Hepatic stellate cell (primary cell): ENCODE data around the gene SGTA.

Experiments
- DNase-seq: peaks from one replicate; pipeline ENCODE4 v3.0.0; 2011; ENCODE audit warnings: low spot score

The SGTA gene

GRCh38 chr19:2809387-2810140 is 26.5 kb upstream of the SGTA start:
- DNase-seq, result no peak

DNA sequence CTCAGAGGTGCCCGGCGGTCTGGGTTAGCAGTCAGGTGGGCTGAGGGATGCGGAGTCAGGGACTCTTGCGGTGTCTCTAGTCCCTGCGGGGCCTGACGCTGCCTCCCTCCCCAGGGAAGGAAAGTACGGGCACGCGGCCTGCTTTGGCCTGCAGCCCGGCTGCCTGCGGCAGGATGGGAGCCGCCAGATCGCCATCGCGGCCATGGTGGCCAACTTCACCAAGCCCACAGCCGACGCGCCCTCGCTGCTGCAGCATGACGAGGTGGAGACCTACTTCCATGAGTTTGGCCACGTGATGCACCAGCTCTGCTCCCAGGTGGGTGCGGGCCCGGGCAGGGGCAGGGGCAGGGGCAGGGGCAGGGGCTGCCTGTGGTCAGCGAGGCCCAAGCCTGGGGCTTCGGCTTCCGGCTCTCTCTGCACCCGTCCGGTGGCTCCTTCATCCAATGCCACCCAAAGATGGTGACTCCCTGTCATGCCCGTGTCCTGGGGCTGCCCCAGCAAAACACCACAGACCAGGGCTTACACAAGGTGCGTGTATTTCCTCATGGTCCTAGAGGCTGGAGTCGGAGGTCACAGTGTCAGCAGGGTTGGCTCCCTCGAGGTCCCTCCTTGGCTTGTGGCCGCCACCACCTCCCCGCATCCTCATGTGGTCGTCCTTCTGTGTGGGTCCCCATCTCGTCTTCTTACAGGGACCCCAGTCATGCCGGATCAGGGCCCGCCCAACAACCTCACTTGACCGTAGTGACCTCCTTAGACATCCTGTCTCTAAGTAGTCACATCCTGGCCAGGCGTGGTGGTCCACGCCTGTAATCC is 25.3 kb upstream of the SGTA start:
- DNase-seq, result no peak

- DNase-seq, result no peak
Observed at GRCh38 chr19:2807379-2808128, 24.5 kb upstream of the SGTA start.

DNA sequence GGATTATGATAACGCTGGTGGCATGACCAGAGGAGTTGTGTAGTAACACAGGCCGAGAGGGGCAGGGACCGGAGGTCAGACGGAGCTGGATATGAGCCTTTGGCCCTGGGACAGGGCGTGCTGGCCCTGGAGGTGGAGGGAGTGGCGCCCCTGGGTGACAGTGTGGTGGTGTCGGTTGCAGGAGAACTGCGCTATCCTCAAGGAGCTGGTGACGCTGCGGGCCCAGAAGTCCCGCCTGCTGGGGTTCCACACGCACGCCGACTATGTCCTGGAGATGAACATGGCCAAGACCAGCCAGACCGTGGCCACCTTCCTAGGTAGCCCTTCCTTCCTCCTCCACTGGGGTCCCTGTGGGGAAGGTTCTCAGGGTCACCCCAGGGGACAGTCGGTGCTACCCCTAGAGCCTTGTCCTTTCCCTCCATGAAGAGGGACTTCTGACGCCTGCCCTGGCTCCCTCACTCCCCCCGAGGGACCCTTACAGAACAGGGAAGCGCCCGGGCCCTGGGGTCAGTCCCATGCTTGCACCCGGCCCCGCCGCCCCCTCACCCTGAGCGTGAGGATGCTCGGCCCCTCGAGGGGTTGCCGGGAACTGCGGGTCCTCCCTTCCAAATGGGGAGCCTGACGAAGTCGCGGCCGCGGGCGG is 23.8 kb upstream of the SGTA start:
- DNase-seq, result no peak

- no peak for DNase-seq
Observed at GRCh38 chr19:2805991-2806649, 23.0 kb upstream of the SGTA start.

GRCh38 chr19:2805261-2805900 is 22.3 kb upstream of the SGTA start:
- DNase-seq, result no peak

DNA sequence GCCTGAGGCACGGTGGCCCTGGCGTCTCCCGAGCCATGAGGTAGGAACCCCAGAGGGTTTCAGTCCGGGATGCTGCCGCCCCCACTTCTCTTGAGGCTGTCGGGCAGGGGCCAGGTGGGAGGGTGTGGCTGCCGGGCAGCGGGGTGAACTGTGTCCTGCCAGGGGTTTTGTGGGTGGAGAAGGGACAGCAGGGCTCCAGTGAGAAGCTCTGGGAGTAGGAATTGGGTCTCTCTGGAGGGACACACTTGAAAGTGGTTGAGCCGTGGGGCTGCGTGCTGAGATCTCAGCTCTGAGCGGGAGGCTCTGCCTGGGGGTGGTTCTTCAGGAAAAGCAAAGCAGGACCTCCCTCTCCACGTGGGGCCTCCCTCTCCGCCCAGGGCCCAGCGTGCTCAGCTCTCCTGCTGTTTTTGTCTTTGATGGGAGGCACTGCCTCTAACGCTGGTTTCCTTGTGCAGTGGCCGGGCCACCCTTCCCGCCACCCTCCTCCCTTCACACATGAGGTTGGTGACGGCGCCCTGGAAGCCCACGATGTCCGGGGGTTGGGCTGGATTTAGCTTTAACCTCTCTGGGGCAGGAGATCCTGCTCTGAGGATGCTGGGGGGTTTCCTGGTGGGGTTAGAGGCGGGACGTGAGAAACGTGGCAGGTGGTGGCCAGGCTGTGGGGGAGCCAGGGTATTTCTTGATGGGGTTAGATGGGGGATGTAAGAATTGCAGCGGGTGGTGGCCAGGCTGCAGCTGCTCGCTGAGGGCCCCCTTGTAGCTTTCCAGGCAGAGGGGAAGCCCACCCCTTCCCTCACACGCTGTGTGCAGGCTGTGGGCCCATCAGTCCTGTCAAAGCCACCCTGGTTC is 21.3 kb upstream of the SGTA start:
- DNase-seq, result no peak

GRCh38 chr19:2803486-2804155 is 20.5 kb upstream of the SGTA start:
- DNase-seq, result no peak

- DNase-seq, result no peak
Observed at GRCh38 chr19:2802826-2803225, 19.8 kb upstream of the SGTA start.

DNA sequence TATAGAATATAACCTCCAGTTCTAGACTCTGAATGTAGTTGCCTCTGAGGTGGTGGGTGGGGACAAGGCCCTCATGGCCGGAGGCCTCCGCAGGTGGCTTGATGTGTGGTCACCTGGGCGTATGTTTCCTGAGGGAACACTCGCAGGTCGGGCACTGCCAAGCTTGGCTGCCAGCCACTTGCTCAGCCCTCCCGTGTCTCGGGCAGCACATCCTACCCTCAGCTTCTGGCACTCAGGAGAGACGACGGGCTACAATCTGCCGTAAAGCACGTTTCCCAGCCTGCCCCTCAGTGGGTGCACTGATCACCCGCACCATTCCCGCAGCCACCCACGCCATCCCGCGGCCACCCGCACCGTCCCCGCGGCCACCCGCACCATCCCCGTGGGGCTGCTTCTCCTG is 17.4 kb upstream of the SGTA start:
- DNase-seq, result no peak

GRCh38 chr19:2799273-2800020 is 16.4 kb upstream of the SGTA start:
- no peak for DNase-seq

GRCh38 chr19:2798733-2799132 is 15.7 kb upstream of the SGTA start:
- no peak for DNase-seq

DNA sequence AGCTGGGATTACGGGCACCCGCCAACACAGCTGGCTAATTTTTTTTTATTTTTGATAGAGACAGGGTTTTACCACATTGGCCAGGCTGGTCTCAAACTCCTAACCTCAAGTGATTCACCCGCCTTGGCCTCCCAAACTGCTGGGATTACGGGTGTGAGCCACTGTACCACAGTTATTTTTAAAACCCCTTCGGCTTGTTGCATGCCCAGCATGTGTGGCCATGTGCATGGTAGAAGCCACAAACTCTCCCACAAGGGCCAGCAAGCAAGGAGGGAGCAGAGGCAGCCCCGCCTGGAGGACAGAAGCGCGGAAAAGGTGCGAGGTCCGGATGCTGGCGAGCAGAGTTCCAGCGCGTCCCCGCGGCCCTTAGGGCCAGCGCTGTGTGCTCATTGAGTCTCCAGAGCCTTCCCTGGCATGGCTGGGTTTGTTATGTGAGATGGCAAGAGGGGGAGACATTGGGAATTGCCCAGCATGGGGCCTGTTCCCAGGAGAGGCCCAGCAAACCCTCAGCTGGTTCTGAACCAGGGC is 15.1 kb upstream of the SGTA start:
- no peak for DNase-seq

- DNase-seq, result no peak
Observed at GRCh38 chr19:2797280-2797679, 14.2 kb upstream of the SGTA start.

DNA sequence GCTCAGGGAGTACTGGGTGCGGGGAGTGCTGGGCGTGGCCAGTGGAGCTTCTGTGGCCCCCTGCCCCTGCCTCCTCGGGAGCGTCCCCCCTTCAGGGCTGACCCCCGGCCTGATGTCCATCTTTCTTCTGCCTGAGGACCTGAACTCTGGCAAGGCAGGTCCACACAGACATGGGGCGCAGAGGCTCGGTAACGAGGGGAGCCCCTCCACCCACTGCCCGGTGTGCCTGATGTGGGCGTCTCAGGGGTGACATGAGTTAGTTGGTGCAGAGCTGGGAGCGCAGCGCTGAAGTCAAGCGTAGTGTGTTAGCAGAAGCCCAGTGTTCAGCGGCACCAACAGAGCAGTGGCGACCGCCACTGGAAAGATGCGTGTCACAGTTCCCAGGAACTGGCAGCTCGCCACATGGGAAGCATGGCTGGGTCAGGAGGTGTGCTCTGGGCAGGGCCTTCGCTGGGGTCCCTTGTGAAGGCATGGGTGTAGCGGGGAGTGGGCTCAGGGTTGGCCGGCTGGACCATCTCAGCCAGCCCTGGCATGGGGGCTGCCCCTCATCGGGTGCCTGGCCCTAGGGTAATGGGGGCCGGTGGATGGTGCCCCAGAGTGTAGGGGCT is 13.7 kb upstream of the SGTA start:
- DNase-seq, result no peak

GRCh38 chr19:2795827-2796658 is 13.0 kb upstream of the SGTA start:
- no peak for DNase-seq

- no peak for DNase-seq
Observed at GRCh38 chr19:2793577-2793976, 10.5 kb upstream of the SGTA start.
